Activated naive CD4-positive, alpha-beta T cell treated with anti-CD3 and anti-CD28 coated beads for 36 hours (primary cell): ENCODE data around the gene FAP. TPM values are rescaled to one million over a fixed set of nuclear protein-coding genes. Genes with fewer than 3 reads are reported as not detected.

Experiments
- CTCF ChIA-PET: fragments of 350-600 bp; sonication (Branson Sonifier 250); formaldehyde crosslinking; loops from one replicate; lab custom pipeline; 2021; ENCODE audit warnings: antibody characterized with exemption; lab: Charles Lee
- DNase-seq: peaks from one replicate; pipeline ENCODE4 v3.0.0-alpha.2; 2020
- H3K27ac Mint-ChIP-seq: one replicate; pipeline ENCODE4 v1.8.0; 2021; ENCODE audit warnings: mild to moderate bottlenecking, mixed read lengths
- H3K27me3 Mint-ChIP-seq: one replicate; pipeline ENCODE4 v1.8.0; 2021; ENCODE audit warnings: low read depth, mixed read lengths
- H3K36me3 Mint-ChIP-seq: one replicate; pipeline ENCODE4 v1.8.0; 2021; ENCODE audit warnings: low read depth, mixed read lengths
- H3K4me1 Mint-ChIP-seq: one replicate; pipeline ENCODE4 v1.8.0; 2021; ENCODE audit warnings: low read depth, mixed read lengths
- H3K4me3 Mint-ChIP-seq: one replicate; pipeline ENCODE4 v1.8.0; 2021; ENCODE audit warnings: mild to moderate bottlenecking, moderate library complexity, mixed read lengths
- H3K9me3 Mint-ChIP-seq: one replicate; pipeline ENCODE4 v1.8.0; 2021; ENCODE audit warnings: mixed read lengths
- intact Hi-C: fragments of 100-400 bp; cut with micrococcal nuclease; formaldehyde crosslinking; loops from one replicate; pipeline ENCODE4 v1.15.1; 2023
- total RNA-seq, 2 experiments: library from RNA; stranded (reverse); gene quantifications; one replicate each; pipeline ENCODE4 v1.2.3, GENCODE V29; 2021

The FAP gene
- total RNA-seq, 2 experiments from 2014 or later, result not detected

DNA sequence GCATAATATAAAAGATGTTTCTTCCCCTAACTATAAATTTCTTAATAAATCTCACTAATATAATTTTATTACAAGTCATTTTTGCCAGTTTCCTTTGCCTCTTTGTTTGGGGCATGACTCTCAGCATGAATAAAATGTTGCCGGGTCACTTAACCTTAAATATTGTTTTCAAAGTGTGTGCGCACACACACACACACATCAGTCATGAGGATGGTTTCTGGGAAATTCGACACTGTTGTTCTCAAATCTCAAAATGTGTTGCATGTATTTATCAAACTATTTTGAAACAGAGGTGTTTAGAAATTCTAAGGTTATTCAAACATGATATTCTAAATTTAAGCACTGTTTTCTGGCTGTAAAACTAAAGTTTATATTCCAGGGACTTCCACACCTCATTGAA lies 31.5 kb downstream of the FAP start:
- no peak for DNase-seq
- Mint-ChIP-seq H3K27me3 (peaks cover 2% of the 10 kb centered on the region), H3K27ac (no peak overlapping the region), H3K4me3 (no peak overlapping the region), H3K36me3 (no peaks in the 10 kb centered on the region), H3K4me1 (no peaks in the 10 kb centered on the region), H3K9me3 (no peaks in the 10 kb centered on the region)
- CTCF ChIA-PET, result interaction anchor here (1.3 kb wide), 1 partner anchor 9 kb away, joined by 4 read pairs; no protein-coding TSS in a partner anchor
- intact Hi-C loops, result no loop called here

DNA sequence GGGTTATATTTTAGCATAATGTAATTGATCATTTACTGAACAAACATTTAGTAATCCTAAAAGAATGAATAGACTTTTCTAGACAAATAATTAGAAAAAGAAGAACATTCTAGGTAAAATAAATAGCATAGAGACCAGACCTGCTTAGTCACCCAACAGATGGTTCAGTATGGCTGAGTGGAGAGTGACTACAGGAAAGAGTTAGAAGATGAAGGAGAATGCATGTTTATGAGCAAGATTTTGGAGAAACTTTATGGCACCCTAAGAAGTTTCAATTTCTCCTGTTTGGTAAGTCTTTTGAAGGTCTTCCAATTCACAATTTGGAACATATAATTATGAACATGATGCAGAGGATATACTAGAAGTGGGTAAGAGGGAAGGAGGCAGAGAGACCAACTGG lies 32.9 kb downstream of the FAP start:
- Mint-ChIP-seq H3K4me3 (no peak overlapping the region), H3K36me3 (no peaks in the 10 kb centered on the region), H3K27ac (no peak overlapping the region), H3K4me1 (no peaks in the 10 kb centered on the region), H3K9me3 (no peaks in the 10 kb centered on the region), H3K27me3 (no peaks in the 10 kb centered on the region)
- DNase-seq, result no peak
- intact Hi-C loops, result no loop called here
- CTCF ChIA-PET, result interaction anchor here (1.2 to 1.3 kb wide), 3 partner anchors 10 to 87 kb away, joined by 4 to 6 read pairs (median 4); no protein-coding TSS in a partner anchor

DNA sequence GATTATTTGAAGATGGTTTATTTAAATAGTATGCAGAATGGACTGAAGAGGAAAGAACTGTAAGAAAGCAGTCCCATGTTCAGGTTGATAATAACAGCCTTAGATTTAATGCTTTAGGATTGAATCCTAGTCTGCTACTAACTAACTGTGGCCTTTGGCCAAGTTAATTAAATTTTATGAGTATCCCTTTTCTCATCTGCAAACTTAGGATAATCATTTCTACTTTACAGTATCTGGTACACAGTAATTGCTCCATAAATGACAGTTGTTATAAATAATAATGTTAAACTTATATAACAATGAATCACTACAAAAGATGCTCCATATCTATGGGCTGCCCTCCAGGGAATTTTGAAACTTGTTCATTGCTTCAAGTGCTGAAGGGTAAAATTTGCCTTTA lies 41.0 kb downstream of the FAP start:
- H3K36me3 Mint-ChIP-seq, result no peaks in the 10 kb centered on the region
- CTCF ChIA-PET, result no interaction called here
- H3K27me3 Mint-ChIP-seq, result peaks cover 18% of the 10 kb centered on the region
- H3K9me3 Mint-ChIP-seq, result no peaks in the 10 kb centered on the region
- no peak for DNase-seq
- H3K4me3 Mint-ChIP-seq, result no peak overlapping the region
- no peaks in the 10 kb centered on the region for H3K4me1 Mint-ChIP-seq
- intact Hi-C loops, result no loop called here
- H3K27ac Mint-ChIP-seq, result no peak overlapping the region

DNA sequence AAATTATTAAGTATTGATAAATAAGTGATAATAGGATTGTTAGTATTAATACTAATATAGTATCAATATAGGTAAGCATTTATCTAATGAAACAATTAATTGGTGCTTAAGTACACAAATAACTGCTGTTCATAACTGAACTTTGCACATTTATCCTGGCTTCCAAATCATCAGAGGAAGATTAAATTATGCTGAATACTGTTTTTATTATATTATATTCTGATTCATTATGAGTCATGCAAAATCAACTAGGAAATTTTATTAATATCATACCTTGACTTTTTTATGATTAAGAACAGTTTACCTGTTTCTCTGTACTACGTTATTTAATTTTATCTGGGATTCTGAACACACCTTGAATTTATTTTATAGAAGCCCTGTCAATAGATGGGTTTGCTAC lies 42.6 kb downstream of the FAP start:
- H3K4me3 Mint-ChIP-seq, result no peak overlapping the region
- no peak overlapping the region for H3K27ac Mint-ChIP-seq
- CTCF ChIA-PET, result no interaction called here
- H3K9me3 Mint-ChIP-seq, result no peaks in the 10 kb centered on the region
- DNase-seq, result no peak
- H3K36me3 Mint-ChIP-seq, result no peaks in the 10 kb centered on the region
- peaks cover 18% of the 10 kb centered on the region for H3K27me3 Mint-ChIP-seq
- intact Hi-C loops, result no loop called here
- peaks cover 8% of the 10 kb centered on the region for H3K4me1 Mint-ChIP-seq

DNA sequence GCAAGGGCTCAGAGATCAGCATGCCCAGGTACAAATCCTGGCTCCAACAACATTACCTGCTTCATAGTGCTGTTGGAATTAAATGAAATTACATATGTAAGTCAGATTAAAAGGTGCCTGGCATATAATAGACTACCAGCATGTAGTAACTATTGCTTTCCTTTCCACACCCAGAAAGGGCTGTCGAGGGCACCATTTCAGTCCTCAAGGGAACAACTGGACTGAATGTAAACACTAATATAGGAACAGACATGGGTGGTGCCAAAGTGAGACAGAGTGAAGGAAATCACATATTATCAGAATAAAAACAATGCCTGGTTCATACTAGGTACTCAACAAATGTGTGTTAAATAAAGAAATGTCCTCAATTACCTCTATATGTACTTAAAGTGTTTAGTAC lies 43.3 kb downstream of the FAP start:
- no peak for DNase-seq

DNA sequence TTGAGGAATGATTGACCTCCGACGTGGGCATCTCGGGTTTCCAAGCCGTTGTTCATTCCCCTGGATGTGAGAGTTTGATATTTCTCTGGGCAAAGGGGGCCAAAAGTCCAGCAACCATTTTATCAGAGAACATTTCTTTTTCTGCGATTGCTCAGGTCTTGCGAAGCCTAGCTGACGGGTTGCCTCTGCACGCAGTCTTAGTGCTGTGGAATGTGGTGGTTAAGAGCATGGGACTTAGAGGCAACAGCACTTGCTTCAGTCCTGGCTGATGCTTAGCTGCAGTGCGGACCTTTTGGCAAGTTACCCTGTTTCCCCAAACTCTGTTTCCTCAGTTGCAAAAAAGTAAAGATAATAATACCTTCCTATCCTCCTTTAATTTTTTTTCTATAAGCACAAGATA lies 45.0 kb downstream of the FAP start:
- no peak overlapping the region for H3K4me3 Mint-ChIP-seq
- CTCF ChIA-PET, result interaction anchor here (0.8 to 1.1 kb wide), 2 partner anchors 21 to 48 kb away, joined by 3 to 4 read pairs; no protein-coding TSS in a partner anchor
- peaks cover 8% of the 10 kb centered on the region for H3K4me1 Mint-ChIP-seq
- no peak for DNase-seq
- H3K9me3 Mint-ChIP-seq, result no peaks in the 10 kb centered on the region
- H3K27ac Mint-ChIP-seq, result no peak overlapping the region
- peaks cover 23% of the 10 kb centered on the region for H3K27me3 Mint-ChIP-seq
- H3K36me3 Mint-ChIP-seq, result no peaks in the 10 kb centered on the region
- intact Hi-C loops, result no loop called here

More for the DNA sequence above, 43.3 kb downstream of the FAP start:
- Mint-ChIP-seq H3K36me3 (no peaks in the 10 kb centered on the region), H3K27me3 (peaks cover 18% of the 10 kb centered on the region), H3K4me1 (peaks cover 8% of the 10 kb centered on the region), H3K4me3 (no peak overlapping the region), H3K27ac (no peak overlapping the region), H3K9me3 (no peaks in the 10 kb centered on the region)
- intact Hi-C loops, result no loop called here
- CTCF ChIA-PET, result interaction anchor here (0.6 kb wide), 1 partner anchor 58 kb away, joined by 3 read pairs; no protein-coding TSS in a partner anchor

DNA sequence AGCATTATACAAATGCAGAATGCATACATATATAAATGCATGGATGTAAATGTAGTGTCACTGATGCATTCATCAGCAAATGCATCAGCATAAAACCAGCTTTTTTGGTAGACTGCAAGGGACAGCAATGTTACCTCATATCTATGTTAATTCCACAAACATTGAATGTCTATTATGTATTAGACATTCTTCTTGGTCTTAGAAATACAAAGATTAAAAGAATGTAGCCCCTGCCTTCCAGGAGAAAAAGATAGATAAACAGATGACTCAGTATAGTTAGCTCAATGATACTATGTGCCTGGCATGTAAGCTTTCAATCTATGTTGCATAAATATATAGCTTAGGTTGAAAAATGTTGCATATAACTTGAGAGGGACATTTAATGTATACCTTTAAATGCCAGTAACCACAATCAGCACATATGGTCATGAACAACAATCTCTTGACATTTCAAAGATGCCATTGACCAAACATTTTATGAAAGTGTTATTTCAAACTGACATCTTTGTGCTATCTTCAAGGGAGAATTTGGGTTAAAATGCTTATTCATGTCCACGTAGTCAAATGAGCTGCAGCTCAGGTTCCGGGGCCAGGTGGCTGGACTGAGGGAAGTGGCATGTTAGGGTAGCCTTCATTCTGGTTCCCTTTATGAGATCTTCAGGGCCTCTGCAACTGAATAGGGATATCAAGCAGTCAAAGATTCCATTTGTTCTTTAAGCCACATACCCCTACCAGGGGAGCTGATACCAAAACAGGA lies 46.0 kb downstream of the FAP start:
- Mint-ChIP-seq H3K9me3 (no peaks in the 10 kb centered on the region), H3K36me3 (no peaks in the 10 kb centered on the region), H3K27ac (no peak overlapping the region), H3K4me3 (no peak overlapping the region), H3K4me1 (peaks cover 8% of the 10 kb centered on the region), H3K27me3 (peaks cover 25% of the 10 kb centered on the region)
- intact Hi-C loops, result no loop called here
- CTCF ChIA-PET, result interaction anchor here (0.6 kb wide), 1 partner anchor 12 kb away, joined by 6 read pairs; no protein-coding TSS in a partner anchor
- DNase-seq, result no peak

DNA sequence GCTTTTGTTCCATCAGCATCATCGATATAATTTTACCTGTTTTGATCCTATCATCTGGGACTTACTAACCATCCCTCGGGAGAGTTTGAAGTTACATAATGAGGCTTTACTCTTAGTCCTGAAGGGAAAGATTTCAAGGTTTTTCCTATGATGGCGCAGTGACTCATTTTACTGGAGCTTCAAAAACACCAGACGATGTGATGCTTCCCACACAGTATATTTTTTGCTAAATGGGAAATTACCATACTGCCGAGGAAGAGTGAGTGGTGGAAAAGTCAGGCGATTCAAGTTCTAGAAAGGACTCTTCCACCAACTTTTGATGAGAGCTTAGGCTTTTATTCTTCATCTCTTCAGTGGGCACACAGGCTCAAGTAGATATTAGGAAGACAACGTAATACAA lies 46.6 kb downstream of the FAP start:
- Mint-ChIP-seq H3K4me3 (no peak overlapping the region), H3K36me3 (no peaks in the 10 kb centered on the region), H3K27ac (no peak overlapping the region), H3K9me3 (no peaks in the 10 kb centered on the region), H3K27me3 (peaks cover 31% of the 10 kb centered on the region), H3K4me1 (peaks cover 8% of the 10 kb centered on the region)
- intact Hi-C loops, result no loop called here
- no peak for DNase-seq
- CTCF ChIA-PET, result interaction anchor here (0.6 kb wide), 1 partner anchor 12 kb away, joined by 6 read pairs; no protein-coding TSS in a partner anchor

DNA sequence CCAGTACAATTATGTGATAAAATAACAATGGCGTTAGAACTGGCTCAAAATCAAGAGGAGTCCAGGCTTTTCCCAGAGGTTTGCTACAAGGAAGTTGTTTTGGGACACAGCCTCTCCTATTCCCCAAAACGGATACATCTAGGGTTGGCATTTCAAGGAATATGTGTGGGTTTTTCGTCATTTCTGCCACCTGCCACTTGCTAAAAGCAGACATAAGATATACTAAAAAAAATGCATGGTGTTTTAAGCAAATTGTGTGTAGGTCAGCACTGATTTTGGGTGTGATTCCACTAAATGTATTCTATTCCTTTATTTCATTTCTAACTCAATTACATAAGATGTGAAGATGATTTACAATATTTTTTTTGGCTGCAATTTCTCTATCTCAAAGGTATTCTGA lies 54.8 kb downstream of the FAP start:
- CTCF ChIA-PET, result interaction anchor here (1.2 to 1.6 kb wide), 2 partner anchors 33 to 35 kb away, joined by 3 read pairs; no protein-coding TSS in a partner anchor

DNA sequence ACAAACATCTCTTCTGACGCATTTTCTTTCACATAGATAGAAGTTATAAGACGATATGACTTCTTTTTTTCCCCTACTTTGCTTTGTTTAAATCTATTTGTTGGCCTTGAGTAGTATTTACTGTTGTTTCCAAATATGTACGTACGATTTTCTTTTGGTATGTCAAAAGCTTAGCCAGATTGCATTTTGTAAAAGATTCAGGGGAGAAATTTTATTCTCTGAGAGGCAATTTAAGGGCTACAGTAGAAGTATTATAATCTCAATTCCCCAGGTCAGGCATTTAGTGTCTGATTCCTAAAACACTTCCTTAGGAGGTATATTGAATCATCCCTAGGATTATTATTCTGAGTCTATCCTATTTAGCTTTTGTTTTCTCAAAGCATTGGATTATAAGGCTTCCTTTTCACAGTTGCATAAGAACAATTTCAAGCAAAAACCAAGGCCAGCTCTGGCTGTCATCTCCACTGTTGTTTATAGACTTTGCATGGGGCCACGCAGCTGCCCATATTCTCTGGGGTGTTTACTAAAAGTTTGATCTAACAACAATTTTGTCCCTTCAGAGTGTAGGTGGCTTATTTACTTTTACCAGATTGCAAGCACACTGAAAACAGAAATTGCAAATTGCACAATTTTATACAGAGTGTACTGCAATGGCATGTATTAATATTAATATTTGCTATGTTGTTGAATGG lies 57.6 kb downstream of the FAP start:
- Mint-ChIP-seq H3K4me3 (no peak overlapping the region), H3K36me3 (no peaks in the 10 kb centered on the region)
- CTCF ChIA-PET, result interaction anchor here (1.0 to 1.5 kb wide), 2 partner anchors 31 to 32 kb away, joined by 3 read pairs; no protein-coding TSS in a partner anchor

More for the DNA sequence above, 54.8 kb downstream of the FAP start:
- H3K9me3 Mint-ChIP-seq, result no peaks in the 10 kb centered on the region
- no peak overlapping the region for H3K27ac Mint-ChIP-seq
- DNase-seq, result no peak
- peaks cover 14% of the 10 kb centered on the region for H3K27me3 Mint-ChIP-seq
- H3K4me3 Mint-ChIP-seq, result no peak overlapping the region
- H3K36me3 Mint-ChIP-seq, result no peaks in the 10 kb centered on the region
- H3K4me1 Mint-ChIP-seq, result peaks cover 5% of the 10 kb centered on the region
- intact Hi-C loops, result no loop called here

DNA sequence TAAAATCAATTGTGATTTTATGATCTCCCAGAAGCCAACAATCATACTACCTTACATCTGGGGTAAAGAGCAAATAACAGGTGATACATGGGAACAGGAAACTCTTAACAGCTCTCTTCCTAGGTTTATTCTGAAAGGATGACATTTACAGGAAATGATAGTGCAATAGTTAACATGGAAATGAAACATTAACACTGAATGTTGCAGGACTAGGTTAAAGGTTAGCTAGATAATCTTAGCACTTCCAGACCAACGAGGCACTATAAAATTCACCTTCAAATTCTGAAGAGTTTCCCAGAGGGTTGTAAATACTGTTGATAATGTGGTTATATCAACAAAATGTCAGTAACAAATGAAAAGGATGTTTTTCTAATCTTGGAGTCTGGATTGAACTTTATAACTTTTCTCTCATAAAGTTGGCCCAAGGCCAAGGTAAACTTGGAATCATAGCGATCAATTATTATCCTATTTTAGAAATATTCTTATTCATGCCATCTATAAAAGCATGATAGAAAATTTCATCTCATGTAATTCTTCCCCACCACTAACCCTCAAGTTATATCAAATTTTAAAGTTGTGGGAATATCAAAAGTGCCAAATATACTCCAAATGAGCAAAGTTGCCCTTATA lies 58.3 kb downstream of the FAP start:
- Mint-ChIP-seq H3K4me1 (peaks cover 5% of the 10 kb centered on the region), H3K27me3 (no peaks in the 10 kb centered on the region), H3K27ac (no peak overlapping the region), H3K9me3 (no peaks in the 10 kb centered on the region), H3K36me3 (no peaks in the 10 kb centered on the region), H3K4me3 (no peak overlapping the region)
- CTCF ChIA-PET, result interaction anchor here (0.6 kb wide), 1 partner anchor 12 kb away, joined by 6 read pairs; no protein-coding TSS in a partner anchor
- intact Hi-C loops, result no loop called here
- no peak for DNase-seq

More for the DNA sequence above, 57.6 kb downstream of the FAP start:
- Mint-ChIP-seq H3K4me1 (peaks cover 5% of the 10 kb centered on the region), H3K27me3 (peaks cover 4% of the 10 kb centered on the region), H3K9me3 (no peaks in the 10 kb centered on the region), H3K27ac (no peak overlapping the region)
- DNase-seq, result no peak
- intact Hi-C loops, result no loop called here

DNA sequence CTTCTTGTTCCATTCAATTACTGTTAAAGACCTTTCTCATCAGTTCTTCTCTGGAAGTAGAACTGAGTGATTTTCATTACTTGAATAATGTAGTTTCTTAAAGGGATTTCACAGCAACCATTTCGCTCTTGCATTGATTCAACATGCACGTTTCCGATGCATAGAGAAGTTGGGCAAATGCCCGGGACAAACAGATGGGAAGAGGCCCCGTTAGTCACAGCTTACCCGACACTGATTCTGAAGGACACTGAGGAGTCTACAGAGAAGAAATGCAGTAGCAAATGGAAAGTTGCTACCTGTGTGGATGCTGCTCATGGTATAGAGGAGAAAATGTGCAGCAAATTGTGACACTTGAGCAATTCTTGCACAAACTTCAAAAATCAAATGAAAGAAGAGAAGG lies 58.9 kb downstream of the FAP start:
- Mint-ChIP-seq H3K36me3 (no peaks in the 10 kb centered on the region), H3K27me3 (peaks cover 2% of the 10 kb centered on the region), H3K4me1 (peaks cover 5% of the 10 kb centered on the region), H3K27ac (no peak overlapping the region), H3K4me3 (no peak overlapping the region), H3K9me3 (no peaks in the 10 kb centered on the region)
- CTCF ChIA-PET, result interaction anchor here (0.6 kb wide), 1 partner anchor 13 kb away, joined by 6 read pairs; no protein-coding TSS in a partner anchor
- DNase-seq, result no peak
- intact Hi-C loops, result no loop called here
